Stomach smooth muscle (tissue), 2 donors: ENCODE results near the gene MESD.

ENCODE experiments used
- H3K27ac ChIP-seq: one replicate; pipeline ENCODE4 v1.7.0; 2013; ENCODE audit warnings: mild to moderate bottlenecking, low read length, inconsistent platforms
- H3K27me3 ChIP-seq, 2 donors: one replicate each; pipeline ENCODE4 v1.7.0; 2013; ENCODE audit warnings: low read length in 2 of 2; ENCODE audit not compliant: insufficient read depth in 2 of 2, control insufficient read depth in 1 of 2
- H3K36me3 ChIP-seq, 2 donors: one replicate each; pipeline ENCODE4 v1.7.0; 2013; ENCODE audit warnings: low read length in 2 of 2; ENCODE audit not compliant: control insufficient read depth in 2 of 2, insufficient read depth in 2 of 2
- H3K4me1 ChIP-seq: one replicate; pipeline ENCODE4 v1.7.0; 2013; ENCODE audit warnings: low read length; ENCODE audit not compliant: control insufficient read depth, insufficient read depth
- H3K4me3 ChIP-seq, 2 donors: one replicate each; pipeline ENCODE4 v1.7.0; 2013; ENCODE audit warnings: low read length in 2 of 2
- H3K9ac ChIP-seq, 2 donors: one replicate each; pipeline ENCODE4 v1.7.0; 2013; ENCODE audit warnings: low read length in 2 of 2, mild to moderate bottlenecking in 1 of 2
- H3K9me3 ChIP-seq, 2 donors: one replicate each; pipeline ENCODE4 v1.7.0; 2013; ENCODE audit warnings: low read length in 2 of 2; ENCODE audit not compliant: control insufficient read depth in 2 of 2
- donor health status: healthy.
- donor health status: Pancreatic carcinoma.

Gene MESD

GRCh38 chr15:81026836-81027599 lies 37.4 kb upstream of the MESD start:
- H3K4me1 ChIP-seq, result peaks cover 8% of the 10 kb centered on the region
- H3K27ac ChIP-seq, result no peak overlapping the region
- H3K27me3 ChIP-seq, result no peaks in the 10 kb centered on the region
- no peaks in the 10 kb centered on the region for H3K36me3 ChIP-seq
- no peak overlapping the region for H3K9ac ChIP-seq
- no peaks in the 10 kb centered on the region for H3K9me3 ChIP-seq
- H3K4me3 ChIP-seq, result no peak overlapping the region

GRCh38 chr15:81025721-81026370 lies 36.2 kb upstream of the MESD start:
- no peaks in the 10 kb centered on the region for H3K27me3 ChIP-seq
- no peak overlapping the region for H3K9ac ChIP-seq
- no peaks in the 10 kb centered on the region for H3K9me3 ChIP-seq
- H3K4me1 ChIP-seq, result peaks cover 8% of the 10 kb centered on the region
- H3K4me3 ChIP-seq, result no peak overlapping the region
- H3K36me3 ChIP-seq, result no peaks in the 10 kb centered on the region
- no peak overlapping the region for H3K27ac ChIP-seq

DNA sequence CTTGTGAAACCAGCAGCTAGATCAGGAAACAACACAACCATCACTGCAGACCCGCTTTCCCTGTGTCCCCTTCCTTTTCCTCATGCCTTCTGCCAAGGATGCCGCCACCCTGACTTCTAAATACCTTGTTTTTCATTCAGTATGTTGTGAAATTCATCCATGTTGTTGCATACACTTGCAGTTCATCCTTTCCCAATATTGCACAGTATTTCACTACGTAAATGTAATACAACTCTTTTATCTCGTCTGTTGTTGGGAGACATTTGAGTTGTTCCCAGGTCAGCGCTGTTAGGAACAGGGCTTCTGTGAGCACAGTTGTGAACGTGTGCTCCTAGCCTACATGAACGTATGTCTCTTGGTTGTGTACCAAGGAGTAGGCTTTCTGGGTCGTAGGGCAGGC lies 35.3 kb upstream of the MESD start:
- H3K9ac ChIP-seq, result no peak overlapping the region
- no peaks in the 10 kb centered on the region for H3K27me3 ChIP-seq
- H3K27ac ChIP-seq, result no peak overlapping the region
- no peaks in the 10 kb centered on the region for H3K9me3 ChIP-seq
- H3K4me1 ChIP-seq, result peaks cover 8% of the 10 kb centered on the region
- no peaks in the 10 kb centered on the region for H3K36me3 ChIP-seq
- H3K4me3 ChIP-seq, result no peak overlapping the region

DNA sequence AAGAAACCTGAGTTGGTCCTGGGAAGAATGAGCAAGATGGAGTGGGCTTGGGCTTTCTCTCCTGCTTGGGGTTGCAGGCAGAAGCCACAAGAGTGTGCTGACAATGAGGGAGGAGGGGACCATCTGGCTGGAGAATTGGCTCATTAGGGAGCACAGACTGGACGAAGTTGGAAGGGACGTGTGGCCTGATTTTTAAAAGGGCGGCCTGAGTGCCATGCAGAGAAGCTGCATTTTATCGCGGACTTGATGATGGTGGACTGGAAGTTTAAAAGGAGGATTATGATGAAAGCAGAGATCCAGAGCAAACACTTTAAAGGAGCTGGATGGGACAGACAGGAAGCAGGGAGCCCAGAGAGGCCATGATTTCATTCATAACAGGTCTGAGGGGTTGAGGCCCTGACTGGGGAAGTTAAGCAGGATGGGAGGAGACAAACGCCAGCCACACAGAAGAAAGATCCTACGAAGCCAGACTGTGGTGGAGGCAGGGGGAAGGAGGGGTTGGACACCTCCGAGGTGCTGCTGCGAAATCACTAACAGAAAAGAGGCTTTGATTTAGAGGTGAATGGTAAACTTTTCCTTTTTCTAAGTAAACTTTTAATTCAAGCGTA lies 34.8 kb upstream of the MESD start:
- no peak overlapping the region for H3K27ac ChIP-seq
- H3K9ac ChIP-seq, result no peak overlapping the region
- peaks cover 8% of the 10 kb centered on the region for H3K4me1 ChIP-seq
- H3K9me3 ChIP-seq, result no peaks in the 10 kb centered on the region
- H3K36me3 ChIP-seq, result no peaks in the 10 kb centered on the region
- H3K4me3 ChIP-seq, result no peak overlapping the region
- H3K27me3 ChIP-seq, result no peaks in the 10 kb centered on the region

DNA sequence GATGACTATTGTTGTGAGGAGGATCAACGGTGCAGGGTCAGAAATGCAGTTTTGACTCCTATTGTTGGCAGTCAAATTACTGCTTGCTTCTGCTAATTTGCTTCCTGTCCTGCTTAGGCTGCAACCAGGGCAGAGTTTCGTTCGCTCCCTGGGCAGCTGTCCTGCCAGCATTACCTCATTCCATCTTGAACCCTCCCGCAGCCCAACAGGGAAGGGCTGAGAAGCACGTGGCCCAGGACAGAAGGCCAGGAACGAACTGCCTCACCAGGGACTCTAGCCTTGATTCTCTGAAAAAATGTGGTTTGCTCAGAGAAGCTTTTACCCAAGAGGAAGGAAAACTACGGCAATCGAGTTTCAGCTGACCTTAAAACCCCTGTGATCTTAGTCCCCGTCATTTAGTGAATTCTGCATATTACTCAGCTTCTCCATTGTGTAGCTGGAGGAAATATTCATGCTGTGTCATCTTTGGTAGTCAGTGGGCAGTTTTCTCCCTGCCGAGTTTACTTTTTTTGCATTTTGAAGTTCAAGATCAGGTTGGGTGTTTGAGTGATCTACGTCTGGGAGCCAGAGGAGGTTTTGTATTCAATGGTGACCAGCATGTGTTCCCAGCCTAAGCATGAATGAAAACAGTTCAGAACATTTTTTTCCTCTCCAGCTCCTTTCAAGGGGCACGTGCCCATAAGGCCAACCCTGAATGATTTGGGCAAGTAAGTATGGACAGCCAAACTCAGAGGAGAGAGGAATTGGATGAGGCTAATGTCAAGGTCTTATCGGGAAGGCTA lies 34.1 kb upstream of the MESD start:
- Histone ChIP-seq H3K27me3 (no peaks in the 10 kb centered on the region), H3K9me3 (no peaks in the 10 kb centered on the region), H3K4me3 (peak overlapping the region in 1 of 2 donors; percentile 8), H3K36me3 (no peaks in the 10 kb centered on the region), H3K4me1 (peaks cover 8% of the 10 kb centered on the region), H3K27ac (no peak overlapping the region), H3K9ac (no peak overlapping the region)

DNA sequence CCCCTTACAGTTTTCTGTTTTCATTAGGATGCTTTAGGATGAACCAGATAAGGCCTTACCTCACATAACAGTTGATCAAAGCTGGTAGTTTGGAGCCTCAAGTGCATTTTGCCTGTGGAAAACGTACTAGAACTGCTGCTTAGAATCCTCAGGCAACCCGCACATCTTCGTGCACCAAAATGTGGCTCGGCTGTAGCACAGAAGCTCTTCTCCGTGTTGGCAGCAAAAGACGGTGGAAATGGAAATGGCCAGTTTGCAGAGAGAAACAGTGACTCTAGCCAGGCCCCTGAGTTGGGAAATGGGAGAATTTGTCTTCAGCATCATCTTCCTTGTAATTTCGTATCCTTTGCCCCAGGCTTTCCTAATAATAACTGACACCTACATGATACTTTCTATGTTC lies 31.7 kb upstream of the MESD start:
- Histone ChIP-seq H3K36me3 (no peaks in the 10 kb centered on the region), H3K27ac (no peak overlapping the region), H3K27me3 (no peaks in the 10 kb centered on the region), H3K9ac (no peak overlapping the region), H3K9me3 (no peaks in the 10 kb centered on the region), H3K4me1 (peaks cover 8% of the 10 kb centered on the region), H3K4me3 (no peak overlapping the region)

- H3K27me3 ChIP-seq, result no peaks in the 10 kb centered on the region
Observed at GRCh38 chr15:81018197-81018596, 28.6 kb upstream of the MESD start.

DNA sequence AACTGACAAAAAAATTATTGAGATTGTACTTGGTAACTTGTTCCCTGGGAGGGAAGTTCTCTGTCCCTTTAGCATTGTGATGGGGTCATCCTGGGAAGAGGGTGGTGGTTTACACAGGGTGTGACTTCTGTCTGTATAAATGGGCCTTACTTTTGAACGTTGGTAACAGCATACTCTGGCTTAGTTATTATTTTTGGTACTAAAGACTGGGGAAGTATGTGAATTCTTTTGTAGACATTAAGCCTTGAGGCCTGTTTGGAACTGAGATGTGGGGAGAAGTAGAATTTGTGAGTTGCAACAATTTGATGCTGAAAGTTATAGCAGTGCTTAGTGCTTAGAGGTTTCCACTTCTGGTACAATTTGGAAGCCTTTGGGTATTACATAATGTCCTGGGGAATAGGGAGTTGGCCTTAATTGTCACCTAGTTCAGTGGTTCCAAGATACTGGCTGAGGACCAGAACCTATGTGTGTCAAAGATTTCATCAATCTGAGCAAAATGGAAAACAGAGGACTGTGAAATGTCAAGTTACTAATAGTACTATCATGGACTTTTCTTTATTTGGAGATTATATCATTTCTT lies 27.0 kb upstream of the MESD start:
- no peaks in the 10 kb centered on the region for H3K36me3 ChIP-seq
- H3K9ac ChIP-seq, result no peak overlapping the region
- H3K27me3 ChIP-seq, result no peaks in the 10 kb centered on the region
- H3K4me1 ChIP-seq, result peaks cover 11% of the 10 kb centered on the region
- no peaks in the 10 kb centered on the region for H3K9me3 ChIP-seq
- H3K27ac ChIP-seq, result peak overlapping the region; percentile 18
- H3K4me3 ChIP-seq, result no peak overlapping the region

More at GRCh38 chr15:81018197-81018596, 28.6 kb upstream of the MESD start:
- H3K27ac ChIP-seq, result no peak overlapping the region
- no peak overlapping the region for H3K9ac ChIP-seq
- H3K9me3 ChIP-seq, result no peaks in the 10 kb centered on the region
- no peak overlapping the region for H3K4me3 ChIP-seq
- no peaks in the 10 kb centered on the region for H3K36me3 ChIP-seq
- peaks cover 11% of the 10 kb centered on the region for H3K4me1 ChIP-seq

DNA sequence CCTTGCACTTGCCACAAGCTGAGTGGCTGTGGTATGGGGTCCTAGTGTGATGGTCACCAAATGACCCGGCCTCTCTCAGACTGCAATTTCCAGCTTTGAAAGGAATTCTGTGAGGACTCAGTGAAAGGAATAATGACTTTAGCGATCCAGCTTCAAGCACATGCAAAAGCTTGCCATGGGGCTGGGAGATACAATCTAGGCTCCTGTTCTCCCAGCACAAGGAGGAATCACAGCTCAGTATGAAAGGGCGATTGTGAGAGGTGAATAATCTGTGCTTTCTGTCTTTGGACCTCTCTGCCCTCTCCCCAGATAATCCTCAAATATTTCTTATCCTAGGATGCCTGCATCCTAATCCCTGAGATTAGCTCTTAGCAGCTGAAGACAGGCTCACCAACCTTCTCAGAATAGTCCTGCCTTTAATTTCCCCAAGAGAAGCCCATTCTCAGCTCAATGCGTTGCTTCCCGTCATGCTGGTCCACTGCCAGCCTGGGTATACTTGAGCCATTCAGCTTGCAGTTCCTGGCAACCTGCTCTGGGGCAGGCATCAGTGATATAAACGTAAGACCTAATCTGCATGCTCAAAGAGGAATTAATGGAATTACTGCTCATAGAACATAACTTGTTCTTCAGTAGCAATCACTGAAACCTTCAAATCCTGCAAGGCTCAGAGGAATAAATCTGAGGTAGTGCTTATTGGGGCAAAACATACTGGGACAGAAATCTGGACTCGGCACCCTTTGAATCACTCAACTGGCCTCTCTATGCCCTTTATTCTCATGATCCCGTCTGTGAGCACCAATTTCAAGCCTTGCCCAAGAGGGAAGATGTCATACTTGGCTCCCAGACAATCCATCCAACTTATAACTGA lies 26.2 kb upstream of the MESD start:
- Histone ChIP-seq H3K9me3 (no peaks in the 10 kb centered on the region), H3K4me1 (peaks cover 11% of the 10 kb centered on the region), H3K27me3 (no peaks in the 10 kb centered on the region), H3K36me3 (no peaks in the 10 kb centered on the region), H3K27ac (peak overlapping the region; percentile 18), H3K9ac (no peak overlapping the region), H3K4me3 (no peak overlapping the region)
